ENCODE results near the gene GRAMD4.

Gene GRAMD4

DNA sequence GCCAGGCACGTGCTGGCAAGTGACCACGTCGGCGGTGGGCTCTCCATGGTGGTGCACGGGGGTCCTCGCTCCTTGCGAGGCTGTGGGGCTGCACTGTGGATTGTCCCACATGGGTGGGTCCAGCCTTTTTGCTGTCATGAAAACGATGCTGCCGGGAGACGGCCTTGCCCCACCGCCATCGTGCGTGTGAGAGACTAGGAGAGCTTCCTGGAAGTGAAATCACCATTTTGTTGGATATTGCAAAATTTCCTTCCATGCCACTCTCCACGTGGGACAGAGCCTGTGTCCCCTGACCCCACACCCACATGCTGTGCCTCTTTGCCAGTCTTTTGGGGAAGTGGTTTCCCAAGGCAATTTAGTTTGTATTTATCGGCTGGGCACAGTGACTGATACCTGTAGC, 18.2 kb upstream of the GRAMD4 start:
- peaks cover 4% of the 10 kb centered on the region for H3K4me1 ChIP-seq (ENCODE audit: control insufficient read depth, insufficient read depth, low read length)
- H3K36me3 ChIP-seq (ENCODE audit: control insufficient read depth in 2 of 2, insufficient read depth in 2 of 2, low read length in 2 of 2), result no peaks in the 10 kb centered on the region
- no peak overlapping the region for H3K4me3 ChIP-seq (ENCODE audit: low read length in 2 of 2)
- no peak overlapping the region for H3K9ac ChIP-seq (ENCODE audit: low read length in 2 of 2)
- H3K9me3 ChIP-seq (ENCODE audit: control insufficient read depth in 2 of 2, low read length in 2 of 2), result no peaks in the 10 kb centered on the region
- no peaks in the 10 kb centered on the region for H3K27me3 ChIP-seq (ENCODE audit: control insufficient read depth in 1 of 2, insufficient read depth in 2 of 2, low read length in 2 of 2)
- H3K27ac ChIP-seq (ENCODE audit: low read length), result no peak overlapping the region

DNA sequence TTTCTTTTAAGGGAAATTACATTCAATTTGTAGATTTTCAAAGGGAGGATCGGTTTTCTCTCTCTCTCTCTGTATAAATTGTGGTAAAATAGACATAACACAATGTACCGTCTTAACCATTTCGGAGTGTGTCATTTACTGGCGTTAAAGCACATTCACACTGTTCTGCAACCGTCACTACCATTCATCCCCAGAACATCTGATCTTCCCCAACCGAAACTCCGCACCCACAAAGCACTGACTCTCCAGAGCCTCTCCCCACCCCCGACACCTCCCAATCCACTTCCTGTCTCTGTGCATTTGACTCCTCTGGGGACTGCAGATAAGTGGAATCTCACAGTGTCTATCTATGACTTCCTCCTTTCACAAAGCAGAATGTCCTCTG, 15.9 kb upstream of the GRAMD4 start:
- no peaks in the 10 kb centered on the region for H3K9me3 ChIP-seq (ENCODE audit: control insufficient read depth in 2 of 2, low read length in 2 of 2)
- H3K9ac ChIP-seq (ENCODE audit: low read length in 2 of 2), result no peak overlapping the region
- H3K36me3 ChIP-seq (ENCODE audit: control insufficient read depth in 2 of 2, insufficient read depth in 2 of 2, low read length in 2 of 2), result no peaks in the 10 kb centered on the region
- H3K4me1 ChIP-seq (ENCODE audit: control insufficient read depth, insufficient read depth, low read length), result no peaks in the 10 kb centered on the region
- no peaks in the 10 kb centered on the region for H3K27me3 ChIP-seq (ENCODE audit: control insufficient read depth in 1 of 2, insufficient read depth in 2 of 2, low read length in 2 of 2)
- H3K27ac ChIP-seq (ENCODE audit: low read length), result no peak overlapping the region
- no peak overlapping the region for H3K4me3 ChIP-seq (ENCODE audit: low read length in 2 of 2)

DNA sequence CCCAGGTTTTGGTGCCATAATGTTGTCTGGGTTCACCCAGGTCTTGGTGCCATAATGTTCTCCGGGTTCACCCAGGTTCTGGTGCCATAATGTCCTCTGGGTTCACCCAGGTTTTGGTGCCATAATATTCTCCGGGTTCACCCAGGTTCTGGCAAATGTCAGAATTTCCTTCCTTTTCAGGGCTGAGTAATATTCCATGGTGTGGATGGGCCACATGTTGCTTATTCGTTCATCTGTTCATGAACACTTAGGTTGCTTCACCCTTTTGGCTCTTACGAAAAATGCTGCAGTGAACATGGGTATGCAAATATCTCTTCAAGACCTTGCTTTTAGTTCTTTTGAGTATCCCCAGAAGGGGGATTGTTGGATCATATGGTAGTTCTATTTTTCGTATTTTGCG, 15.1 kb upstream of the GRAMD4 start:
- H3K4me3 ChIP-seq (ENCODE audit: low read length in 2 of 2), result no peak overlapping the region
- no peak overlapping the region for H3K27ac ChIP-seq (ENCODE audit: low read length)
- H3K27me3 ChIP-seq (ENCODE audit: control insufficient read depth in 1 of 2, insufficient read depth in 2 of 2, low read length in 2 of 2), result no peaks in the 10 kb centered on the region
- no peaks in the 10 kb centered on the region for H3K9me3 ChIP-seq (ENCODE audit: control insufficient read depth in 2 of 2, low read length in 2 of 2)
- H3K36me3 ChIP-seq (ENCODE audit: control insufficient read depth in 2 of 2, insufficient read depth in 2 of 2, low read length in 2 of 2), result no peaks in the 10 kb centered on the region
- no peaks in the 10 kb centered on the region for H3K4me1 ChIP-seq (ENCODE audit: control insufficient read depth, insufficient read depth, low read length)
- no peak overlapping the region for H3K9ac ChIP-seq (ENCODE audit: low read length in 2 of 2)

DNA sequence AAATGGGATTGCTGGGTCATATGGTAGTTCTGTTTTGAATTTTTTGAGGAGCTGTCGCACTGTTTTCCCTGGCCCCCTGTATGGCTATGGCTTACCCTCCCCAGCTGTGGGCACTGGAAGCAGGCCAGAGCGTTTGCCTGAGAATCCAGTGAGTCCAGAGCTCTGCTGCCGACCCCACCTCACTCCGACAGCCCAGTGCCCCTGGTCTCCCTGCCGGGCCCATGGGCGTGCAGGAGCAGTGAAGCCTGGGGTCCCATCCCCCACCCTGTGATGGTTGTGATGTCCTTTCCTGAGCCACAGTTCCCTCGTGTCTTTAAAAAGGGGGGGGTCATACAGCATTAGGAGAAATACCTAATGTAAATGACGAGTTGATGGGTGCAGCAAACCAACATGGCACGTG, 13.3 kb upstream of the GRAMD4 start:
- H3K27ac ChIP-seq (ENCODE audit: low read length), result no peak overlapping the region
- H3K9me3 ChIP-seq (ENCODE audit: control insufficient read depth in 2 of 2, low read length in 2 of 2), result no peaks in the 10 kb centered on the region
- H3K4me1 ChIP-seq (ENCODE audit: control insufficient read depth, insufficient read depth, low read length), result no peaks in the 10 kb centered on the region
- H3K4me3 ChIP-seq (ENCODE audit: low read length in 2 of 2), result no peak overlapping the region
- H3K9ac ChIP-seq (ENCODE audit: low read length in 2 of 2), result no peak overlapping the region
- H3K27me3 ChIP-seq (ENCODE audit: control insufficient read depth in 1 of 2, insufficient read depth in 2 of 2, low read length in 2 of 2), result no peaks in the 10 kb centered on the region
- no peaks in the 10 kb centered on the region for H3K36me3 ChIP-seq (ENCODE audit: control insufficient read depth in 2 of 2, insufficient read depth in 2 of 2, low read length in 2 of 2)

DNA sequence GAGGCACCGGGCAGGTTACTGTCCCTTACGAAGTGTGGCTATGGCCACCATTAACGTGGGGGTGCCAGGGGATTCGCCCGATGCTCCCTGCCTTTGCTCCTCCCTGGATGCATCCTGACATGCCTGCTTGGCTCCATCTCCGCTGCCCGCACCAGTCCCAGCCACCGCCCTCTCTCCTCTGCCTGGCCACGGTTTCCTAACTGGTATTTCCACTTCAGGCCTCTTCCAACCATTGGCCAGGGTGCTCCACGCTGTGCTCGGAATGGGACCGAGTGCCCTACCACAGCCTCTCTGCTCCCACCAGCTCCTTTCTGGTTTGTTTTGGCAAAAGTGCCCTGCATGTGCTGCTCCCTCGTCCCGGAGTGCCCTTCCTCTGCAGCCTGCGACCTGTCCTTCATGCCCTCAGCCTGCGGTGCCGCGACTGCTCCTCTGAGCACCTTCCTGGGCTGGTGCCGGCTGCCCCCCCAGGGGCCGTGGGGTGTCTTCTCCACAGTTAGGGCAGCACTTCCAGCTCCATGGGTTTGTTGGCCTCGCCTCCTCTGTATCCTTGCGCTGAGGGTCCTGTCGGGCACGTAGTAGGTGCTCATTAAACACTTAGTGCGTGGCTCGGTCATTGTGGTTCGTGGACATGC, 12.6 kb upstream of the GRAMD4 start:
- Histone ChIP-seq H3K4me3 (ENCODE audit: low read length in 2 of 2) (no peak overlapping the region), H3K27ac (ENCODE audit: low read length) (no peak overlapping the region), H3K36me3 (ENCODE audit: control insufficient read depth in 2 of 2, insufficient read depth in 2 of 2, low read length in 2 of 2) (no peaks in the 10 kb centered on the region), H3K4me1 (ENCODE audit: control insufficient read depth, insufficient read depth, low read length) (peaks cover 7% of the 10 kb centered on the region), H3K9ac (ENCODE audit: low read length in 2 of 2) (no peak overlapping the region), H3K9me3 (ENCODE audit: control insufficient read depth in 2 of 2, low read length in 2 of 2) (no peaks in the 10 kb centered on the region), H3K27me3 (ENCODE audit: control insufficient read depth in 1 of 2, insufficient read depth in 2 of 2, low read length in 2 of 2) (no peaks in the 10 kb centered on the region)

DNA sequence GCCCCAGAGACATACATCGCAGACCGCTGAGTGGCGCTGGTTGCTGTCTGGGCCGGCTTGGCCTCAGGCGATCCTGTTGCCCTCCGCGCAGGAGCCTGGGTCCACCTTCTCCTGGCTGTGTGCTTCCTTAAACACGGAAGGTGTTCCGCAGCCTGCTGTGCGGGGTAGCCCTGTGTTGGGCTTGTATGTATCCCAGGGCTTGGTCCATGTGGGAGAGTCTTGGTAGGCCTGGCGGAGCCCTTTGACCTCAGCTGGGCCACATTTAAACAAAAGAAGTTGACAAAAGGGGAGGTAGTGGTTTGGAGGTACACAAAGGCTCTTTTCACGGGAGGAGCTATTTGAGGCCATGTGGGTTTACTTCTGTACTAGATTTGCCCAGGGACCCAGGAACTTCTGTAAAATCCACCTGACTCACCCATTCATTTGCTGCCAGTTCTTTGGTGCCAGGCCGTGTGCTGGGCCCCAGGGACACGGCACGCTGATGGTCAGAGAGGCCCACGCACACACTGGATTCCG, 11.0 kb upstream of the GRAMD4 start:
- no peak overlapping the region for H3K9ac ChIP-seq (ENCODE audit: low read length in 2 of 2)
- H3K9me3 ChIP-seq (ENCODE audit: control insufficient read depth in 2 of 2, low read length in 2 of 2), result no peaks in the 10 kb centered on the region
- no peak overlapping the region for H3K4me3 ChIP-seq (ENCODE audit: low read length in 2 of 2)
- H3K4me1 ChIP-seq (ENCODE audit: control insufficient read depth, insufficient read depth, low read length), result peaks cover 16% of the 10 kb centered on the region
- no peaks in the 10 kb centered on the region for H3K27me3 ChIP-seq (ENCODE audit: control insufficient read depth in 1 of 2, insufficient read depth in 2 of 2, low read length in 2 of 2)
- no peaks in the 10 kb centered on the region for H3K36me3 ChIP-seq (ENCODE audit: control insufficient read depth in 2 of 2, insufficient read depth in 2 of 2, low read length in 2 of 2)
- H3K27ac ChIP-seq (ENCODE audit: low read length), result no peak overlapping the region

DNA sequence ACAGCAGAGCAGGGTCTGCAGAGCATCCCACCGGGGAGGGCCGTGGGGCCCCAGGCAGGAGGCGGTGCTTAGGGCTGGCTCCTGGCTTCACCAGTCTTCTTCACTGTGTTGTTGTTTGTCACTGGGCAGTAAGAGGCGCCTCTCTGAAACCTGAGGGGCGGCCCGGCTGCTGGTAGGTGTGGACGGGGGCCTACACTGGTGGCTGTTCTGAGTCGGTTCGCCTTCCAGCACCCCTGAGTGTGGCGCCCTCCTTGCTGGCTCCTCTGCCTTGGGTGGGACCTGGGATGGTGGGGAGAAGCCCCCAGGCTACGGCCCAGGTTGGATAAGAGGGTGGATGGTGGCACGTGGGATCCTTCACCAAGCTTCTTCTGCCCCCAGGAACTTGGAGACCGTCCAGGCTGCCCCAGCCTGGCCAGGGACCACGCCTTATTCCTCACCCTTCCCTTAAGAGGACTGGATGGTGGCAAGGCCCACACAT, 10.4 kb upstream of the GRAMD4 start:
- H3K4me3 ChIP-seq (ENCODE audit: low read length in 2 of 2), result no peak overlapping the region
- H3K36me3 ChIP-seq (ENCODE audit: control insufficient read depth in 2 of 2, insufficient read depth in 2 of 2, low read length in 2 of 2), result no peaks in the 10 kb centered on the region
- H3K9ac ChIP-seq (ENCODE audit: low read length in 2 of 2), result no peak overlapping the region
- H3K27ac ChIP-seq (ENCODE audit: low read length), result no peak overlapping the region
- no peaks in the 10 kb centered on the region for H3K9me3 ChIP-seq (ENCODE audit: control insufficient read depth in 2 of 2, low read length in 2 of 2)
- no peaks in the 10 kb centered on the region for H3K27me3 ChIP-seq (ENCODE audit: control insufficient read depth in 1 of 2, insufficient read depth in 2 of 2, low read length in 2 of 2)
- peaks cover 16% of the 10 kb centered on the region for H3K4me1 ChIP-seq (ENCODE audit: control insufficient read depth, insufficient read depth, low read length)

DNA sequence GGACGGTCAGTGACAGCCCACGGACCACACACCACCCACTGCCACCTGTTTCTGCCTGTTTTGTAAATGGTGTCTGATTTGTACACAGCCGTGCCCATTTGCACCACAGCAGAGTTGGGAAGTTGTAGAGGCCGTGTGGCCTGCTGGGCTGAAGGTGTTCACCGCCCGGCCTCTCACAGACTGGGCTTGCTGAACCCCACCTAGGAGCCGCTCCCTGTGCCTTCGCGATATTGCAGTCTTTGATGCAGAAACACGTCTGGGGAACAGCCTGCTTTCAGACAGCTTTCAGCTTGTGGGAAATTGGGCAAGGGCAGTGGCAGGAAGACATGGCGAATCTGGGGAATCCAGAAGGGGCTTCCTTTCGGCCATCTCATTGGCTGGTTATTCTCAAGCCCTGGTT, 9.8 kb upstream of the GRAMD4 start:
- H3K27ac ChIP-seq (ENCODE audit: low read length), result no peak overlapping the region
- H3K27me3 ChIP-seq (ENCODE audit: control insufficient read depth in 1 of 2, insufficient read depth in 2 of 2, low read length in 2 of 2), result no peaks in the 10 kb centered on the region
- H3K9ac ChIP-seq (ENCODE audit: low read length in 2 of 2), result no peak overlapping the region
- no peaks in the 10 kb centered on the region for H3K36me3 ChIP-seq (ENCODE audit: control insufficient read depth in 2 of 2, insufficient read depth in 2 of 2, low read length in 2 of 2)
- no peaks in the 10 kb centered on the region for H3K9me3 ChIP-seq (ENCODE audit: control insufficient read depth in 2 of 2, low read length in 2 of 2)
- H3K4me1 ChIP-seq (ENCODE audit: control insufficient read depth, insufficient read depth, low read length), result peaks cover 16% of the 10 kb centered on the region
- H3K4me3 ChIP-seq (ENCODE audit: low read length in 2 of 2), result no peak overlapping the region

DNA sequence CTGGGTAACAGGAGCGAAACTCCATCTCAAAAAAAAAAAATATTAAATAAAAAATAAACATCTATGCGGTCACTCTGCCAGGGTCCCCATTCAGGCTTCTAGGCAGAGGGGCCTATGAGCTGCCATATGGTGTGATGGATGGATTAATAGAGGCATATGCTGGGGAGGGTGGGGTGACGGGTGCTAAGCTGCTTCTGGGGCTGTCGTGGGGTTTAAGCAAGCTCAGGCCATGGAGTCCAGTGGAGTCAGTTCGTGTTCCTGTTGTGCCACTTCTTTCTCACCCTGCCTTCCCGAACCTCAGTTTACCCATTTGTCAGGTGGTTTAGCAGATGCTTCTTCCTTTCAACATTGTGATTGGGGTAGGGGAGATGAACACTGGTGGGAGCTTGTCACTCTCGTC, 9.0 kb upstream of the GRAMD4 start:
- peaks cover 16% of the 10 kb centered on the region for H3K4me1 ChIP-seq (ENCODE audit: control insufficient read depth, insufficient read depth, low read length)
- H3K9me3 ChIP-seq (ENCODE audit: control insufficient read depth in 2 of 2, low read length in 2 of 2), result no peaks in the 10 kb centered on the region
- H3K27ac ChIP-seq (ENCODE audit: low read length), result no peak overlapping the region
- H3K9ac ChIP-seq (ENCODE audit: low read length in 2 of 2), result no peak overlapping the region
- no peaks in the 10 kb centered on the region for H3K36me3 ChIP-seq (ENCODE audit: control insufficient read depth in 2 of 2, insufficient read depth in 2 of 2, low read length in 2 of 2)
- no peaks in the 10 kb centered on the region for H3K27me3 ChIP-seq (ENCODE audit: control insufficient read depth in 1 of 2, insufficient read depth in 2 of 2, low read length in 2 of 2)
- H3K4me3 ChIP-seq (ENCODE audit: low read length in 2 of 2), result no peak overlapping the region

DNA sequence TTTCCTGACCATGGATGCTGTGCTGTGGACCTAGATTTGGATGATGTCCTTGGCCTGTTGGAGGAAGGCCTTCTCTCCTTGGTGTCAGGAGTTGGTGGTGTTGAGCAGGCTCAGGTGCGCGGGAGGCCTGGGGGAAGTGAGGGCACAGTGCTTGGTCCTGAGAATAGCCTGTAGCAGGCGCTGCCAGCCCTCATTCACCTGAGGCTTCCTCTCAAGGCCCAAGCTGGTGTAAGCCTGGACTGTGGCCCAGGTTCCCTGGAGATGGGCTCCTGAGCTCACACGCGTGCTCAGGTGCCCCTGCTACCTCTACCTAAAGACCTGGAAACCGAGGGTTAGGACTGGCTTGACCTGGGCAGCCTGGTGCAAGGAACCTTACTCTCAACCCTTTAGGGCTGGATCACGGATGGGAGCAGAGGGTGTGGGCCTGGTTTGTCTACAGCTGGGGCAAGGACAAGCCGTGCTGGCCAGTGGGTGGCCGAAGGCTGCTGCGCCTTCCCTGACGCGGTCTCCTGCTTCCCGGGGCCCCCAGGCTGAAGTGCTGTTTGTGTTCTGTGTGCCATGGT, 7.8 kb upstream of the GRAMD4 start:
- H3K36me3 ChIP-seq (ENCODE audit: control insufficient read depth in 2 of 2, insufficient read depth in 2 of 2, low read length in 2 of 2), result no peaks in the 10 kb centered on the region
- no peak overlapping the region for H3K9ac ChIP-seq (ENCODE audit: low read length in 2 of 2)
- H3K27ac ChIP-seq (ENCODE audit: low read length), result no peak overlapping the region
- no peaks in the 10 kb centered on the region for H3K27me3 ChIP-seq (ENCODE audit: control insufficient read depth in 1 of 2, insufficient read depth in 2 of 2, low read length in 2 of 2)
- no peak overlapping the region for H3K4me3 ChIP-seq (ENCODE audit: low read length in 2 of 2)
- H3K4me1 ChIP-seq (ENCODE audit: control insufficient read depth, insufficient read depth, low read length), result peaks cover 19% of the 10 kb centered on the region
- H3K9me3 ChIP-seq (ENCODE audit: control insufficient read depth in 2 of 2, low read length in 2 of 2), result no peaks in the 10 kb centered on the region

DNA sequence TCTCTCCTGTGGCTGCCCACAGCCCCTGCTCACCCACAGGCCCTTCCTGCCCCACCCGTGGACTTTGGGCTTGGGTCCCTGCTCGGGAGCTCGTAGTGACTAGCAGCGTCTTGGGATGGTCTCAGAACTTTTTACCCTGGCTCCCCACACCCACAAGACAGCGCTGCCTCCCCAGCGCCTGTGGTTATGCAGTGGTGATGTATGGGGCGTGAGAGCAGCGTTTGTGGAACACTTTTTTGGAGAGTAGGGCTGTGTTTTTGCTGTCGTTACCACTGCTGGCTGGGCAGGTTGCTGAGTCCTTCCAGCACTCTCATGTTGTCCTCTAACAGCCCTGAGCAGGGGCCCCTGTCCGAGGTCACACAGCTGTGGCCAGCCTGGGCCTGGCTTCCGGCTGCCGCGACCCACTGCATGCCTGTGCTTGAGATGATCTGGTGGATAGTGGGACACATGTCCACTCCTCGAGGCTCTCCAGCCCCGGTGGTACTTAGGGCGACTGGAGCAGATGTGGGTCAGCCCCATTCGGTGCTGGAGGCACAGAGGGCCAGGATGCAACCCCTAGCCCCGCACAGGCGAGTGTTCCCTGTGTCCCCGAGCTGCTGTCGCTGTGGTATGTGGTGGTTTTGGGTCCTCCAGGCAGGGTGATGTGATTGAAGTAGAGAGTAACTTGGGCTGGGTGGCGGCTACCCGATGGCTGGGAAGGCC, 7.1 kb upstream of the GRAMD4 start:
- H3K27ac ChIP-seq (ENCODE audit: low read length), result no peak overlapping the region
- no peaks in the 10 kb centered on the region for H3K36me3 ChIP-seq (ENCODE audit: control insufficient read depth in 2 of 2, insufficient read depth in 2 of 2, low read length in 2 of 2)
- no peak overlapping the region for H3K4me3 ChIP-seq (ENCODE audit: low read length in 2 of 2)
- no peaks in the 10 kb centered on the region for H3K27me3 ChIP-seq (ENCODE audit: control insufficient read depth in 1 of 2, insufficient read depth in 2 of 2, low read length in 2 of 2)
- H3K4me1 ChIP-seq (ENCODE audit: control insufficient read depth, insufficient read depth, low read length), result peaks cover 19% of the 10 kb centered on the region
- no peak overlapping the region for H3K9ac ChIP-seq (ENCODE audit: low read length in 2 of 2)
- H3K9me3 ChIP-seq (ENCODE audit: control insufficient read depth in 2 of 2, low read length in 2 of 2), result no peaks in the 10 kb centered on the region
